Activated T-cell treated with anti-CD3 and anti-CD28 coated beads for 24 hours (primary cell): ENCODE results near the gene ITPR2.
"Not testable (repeated sequence)": the region's sequence is repeated elsewhere in the genome, so short reads cannot be mapped to it uniquely, and the experiment has no call there.

ENCODE experiments used
- DNase-seq: peaks from one replicate; pipeline ENCODE4 v3.0.0-alpha.2; 2020; ENCODE audit warnings: low read depth

Gene ITPR2

GRCh38 chr12:26661399-26661798, 171.6 kb downstream of the ITPR2 start:
- no peak for DNase-seq

GRCh38 chr12:26659930-26660329, 173.1 kb downstream of the ITPR2 start:
- DNase-seq = no peak

GRCh38 chr12:26658991-26659390, 174.0 kb downstream of the ITPR2 start:
- no peak for DNase-seq

- DNase-seq = no peak
These were observed 178.4 kb downstream of the ITPR2 start for GRCh38 chr12:26654623-26655022.

- DNase-seq = peak; percentile 30
These were observed 181.3 kb downstream of the ITPR2 start for GRCh38 chr12:26651566-26652188.

GRCh38 chr12:26651036-26651435, 182.0 kb downstream of the ITPR2 start:
- no peak for DNase-seq

GRCh38 chr12:26648999-26649398, 184.0 kb downstream of the ITPR2 start:
- no peak for DNase-seq

- DNase-seq = no peak
These were observed 184.4 kb downstream of the ITPR2 start for GRCh38 chr12:26648584-26648983.

GRCh38 chr12:26648066-26648465, 184.9 kb downstream of the ITPR2 start:
- no peak for DNase-seq

- DNase-seq = no peak
These were observed 185.9 kb downstream of the ITPR2 start for GRCh38 chr12:26647088-26647487.

- DNase-seq = no peak
These were observed 186.4 kb downstream of the ITPR2 start for GRCh38 chr12:26646571-26646970.

GRCh38 chr12:26644376-26644775, 188.6 kb downstream of the ITPR2 start:
- not testable (repeated sequence) for DNase-seq

GRCh38 chr12:26643532-26644315, 189.3 kb downstream of the ITPR2 start:
- no peak for DNase-seq

- no peak for DNase-seq
These were observed 190.6 kb downstream of the ITPR2 start for GRCh38 chr12:26642361-26642760.

- DNase-seq = no peak
These were observed 196.2 kb downstream of the ITPR2 start for GRCh38 chr12:26636710-26637328.

- DNase-seq = no peak
These were observed 199.3 kb downstream of the ITPR2 start for GRCh38 chr12:26633591-26634210.

GRCh38 chr12:26632756-26633155, 200.2 kb downstream of the ITPR2 start:
- no peak for DNase-seq

GRCh38 chr12:26631846-26632245, 201.1 kb downstream of the ITPR2 start:
- no peak for DNase-seq

GRCh38 chr12:26630546-26631027, 202.4 kb downstream of the ITPR2 start:
- DNase-seq = no peak

GRCh38 chr12:26629864-26630263, 203.1 kb downstream of the ITPR2 start:
- no peak for DNase-seq

- no peak for DNase-seq
These were observed 204.8 kb downstream of the ITPR2 start for GRCh38 chr12:26628234-26628633.

GRCh38 chr12:26627335-26627734, 205.7 kb downstream of the ITPR2 start:
- DNase-seq = no peak

- no peak for DNase-seq
These were observed 209.9 kb downstream of the ITPR2 start for GRCh38 chr12:26623136-26623535.
